ENCODE measurements around the gene REV3L. TPM values are rescaled to one million over a fixed set of nuclear protein-coding genes. Genes with fewer than 3 reads are reported as not detected.

REV3L gene
- total and polyA plus RNA-seq, 2 of the 8 experiments (the other 6 are each of a cell fraction or from before 2014, with no cell fraction given), result 2.1 to 6.6 TPM

DNA sequence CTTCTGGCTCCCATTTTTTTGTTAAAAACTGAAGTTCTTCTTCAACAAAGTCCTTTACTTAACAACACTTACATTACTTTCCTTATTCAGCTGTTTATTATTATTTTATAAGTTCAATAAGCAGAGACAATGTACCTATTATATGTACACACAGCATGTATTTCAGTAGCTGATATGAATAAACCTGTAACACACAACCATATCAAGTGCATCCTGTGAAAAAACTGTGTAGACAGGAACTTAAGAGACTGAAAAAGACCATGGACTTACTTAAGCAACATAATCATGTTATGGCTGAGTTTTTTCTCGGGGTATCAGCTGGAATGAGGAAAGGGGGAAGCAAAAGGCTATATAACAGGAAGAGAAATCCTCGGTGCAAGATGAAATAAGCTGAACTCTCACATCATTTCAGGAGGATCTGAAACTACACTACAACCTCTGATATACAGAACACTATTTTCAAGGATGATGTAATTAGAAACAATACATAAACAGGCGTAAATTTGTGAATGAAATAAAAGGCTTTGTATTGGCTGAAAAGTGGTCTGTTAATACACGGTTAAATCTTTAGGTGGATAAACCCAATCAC is 70.9 kb downstream of the REV3L start (continued):
- TF ChIP-seq, protein P1, sequence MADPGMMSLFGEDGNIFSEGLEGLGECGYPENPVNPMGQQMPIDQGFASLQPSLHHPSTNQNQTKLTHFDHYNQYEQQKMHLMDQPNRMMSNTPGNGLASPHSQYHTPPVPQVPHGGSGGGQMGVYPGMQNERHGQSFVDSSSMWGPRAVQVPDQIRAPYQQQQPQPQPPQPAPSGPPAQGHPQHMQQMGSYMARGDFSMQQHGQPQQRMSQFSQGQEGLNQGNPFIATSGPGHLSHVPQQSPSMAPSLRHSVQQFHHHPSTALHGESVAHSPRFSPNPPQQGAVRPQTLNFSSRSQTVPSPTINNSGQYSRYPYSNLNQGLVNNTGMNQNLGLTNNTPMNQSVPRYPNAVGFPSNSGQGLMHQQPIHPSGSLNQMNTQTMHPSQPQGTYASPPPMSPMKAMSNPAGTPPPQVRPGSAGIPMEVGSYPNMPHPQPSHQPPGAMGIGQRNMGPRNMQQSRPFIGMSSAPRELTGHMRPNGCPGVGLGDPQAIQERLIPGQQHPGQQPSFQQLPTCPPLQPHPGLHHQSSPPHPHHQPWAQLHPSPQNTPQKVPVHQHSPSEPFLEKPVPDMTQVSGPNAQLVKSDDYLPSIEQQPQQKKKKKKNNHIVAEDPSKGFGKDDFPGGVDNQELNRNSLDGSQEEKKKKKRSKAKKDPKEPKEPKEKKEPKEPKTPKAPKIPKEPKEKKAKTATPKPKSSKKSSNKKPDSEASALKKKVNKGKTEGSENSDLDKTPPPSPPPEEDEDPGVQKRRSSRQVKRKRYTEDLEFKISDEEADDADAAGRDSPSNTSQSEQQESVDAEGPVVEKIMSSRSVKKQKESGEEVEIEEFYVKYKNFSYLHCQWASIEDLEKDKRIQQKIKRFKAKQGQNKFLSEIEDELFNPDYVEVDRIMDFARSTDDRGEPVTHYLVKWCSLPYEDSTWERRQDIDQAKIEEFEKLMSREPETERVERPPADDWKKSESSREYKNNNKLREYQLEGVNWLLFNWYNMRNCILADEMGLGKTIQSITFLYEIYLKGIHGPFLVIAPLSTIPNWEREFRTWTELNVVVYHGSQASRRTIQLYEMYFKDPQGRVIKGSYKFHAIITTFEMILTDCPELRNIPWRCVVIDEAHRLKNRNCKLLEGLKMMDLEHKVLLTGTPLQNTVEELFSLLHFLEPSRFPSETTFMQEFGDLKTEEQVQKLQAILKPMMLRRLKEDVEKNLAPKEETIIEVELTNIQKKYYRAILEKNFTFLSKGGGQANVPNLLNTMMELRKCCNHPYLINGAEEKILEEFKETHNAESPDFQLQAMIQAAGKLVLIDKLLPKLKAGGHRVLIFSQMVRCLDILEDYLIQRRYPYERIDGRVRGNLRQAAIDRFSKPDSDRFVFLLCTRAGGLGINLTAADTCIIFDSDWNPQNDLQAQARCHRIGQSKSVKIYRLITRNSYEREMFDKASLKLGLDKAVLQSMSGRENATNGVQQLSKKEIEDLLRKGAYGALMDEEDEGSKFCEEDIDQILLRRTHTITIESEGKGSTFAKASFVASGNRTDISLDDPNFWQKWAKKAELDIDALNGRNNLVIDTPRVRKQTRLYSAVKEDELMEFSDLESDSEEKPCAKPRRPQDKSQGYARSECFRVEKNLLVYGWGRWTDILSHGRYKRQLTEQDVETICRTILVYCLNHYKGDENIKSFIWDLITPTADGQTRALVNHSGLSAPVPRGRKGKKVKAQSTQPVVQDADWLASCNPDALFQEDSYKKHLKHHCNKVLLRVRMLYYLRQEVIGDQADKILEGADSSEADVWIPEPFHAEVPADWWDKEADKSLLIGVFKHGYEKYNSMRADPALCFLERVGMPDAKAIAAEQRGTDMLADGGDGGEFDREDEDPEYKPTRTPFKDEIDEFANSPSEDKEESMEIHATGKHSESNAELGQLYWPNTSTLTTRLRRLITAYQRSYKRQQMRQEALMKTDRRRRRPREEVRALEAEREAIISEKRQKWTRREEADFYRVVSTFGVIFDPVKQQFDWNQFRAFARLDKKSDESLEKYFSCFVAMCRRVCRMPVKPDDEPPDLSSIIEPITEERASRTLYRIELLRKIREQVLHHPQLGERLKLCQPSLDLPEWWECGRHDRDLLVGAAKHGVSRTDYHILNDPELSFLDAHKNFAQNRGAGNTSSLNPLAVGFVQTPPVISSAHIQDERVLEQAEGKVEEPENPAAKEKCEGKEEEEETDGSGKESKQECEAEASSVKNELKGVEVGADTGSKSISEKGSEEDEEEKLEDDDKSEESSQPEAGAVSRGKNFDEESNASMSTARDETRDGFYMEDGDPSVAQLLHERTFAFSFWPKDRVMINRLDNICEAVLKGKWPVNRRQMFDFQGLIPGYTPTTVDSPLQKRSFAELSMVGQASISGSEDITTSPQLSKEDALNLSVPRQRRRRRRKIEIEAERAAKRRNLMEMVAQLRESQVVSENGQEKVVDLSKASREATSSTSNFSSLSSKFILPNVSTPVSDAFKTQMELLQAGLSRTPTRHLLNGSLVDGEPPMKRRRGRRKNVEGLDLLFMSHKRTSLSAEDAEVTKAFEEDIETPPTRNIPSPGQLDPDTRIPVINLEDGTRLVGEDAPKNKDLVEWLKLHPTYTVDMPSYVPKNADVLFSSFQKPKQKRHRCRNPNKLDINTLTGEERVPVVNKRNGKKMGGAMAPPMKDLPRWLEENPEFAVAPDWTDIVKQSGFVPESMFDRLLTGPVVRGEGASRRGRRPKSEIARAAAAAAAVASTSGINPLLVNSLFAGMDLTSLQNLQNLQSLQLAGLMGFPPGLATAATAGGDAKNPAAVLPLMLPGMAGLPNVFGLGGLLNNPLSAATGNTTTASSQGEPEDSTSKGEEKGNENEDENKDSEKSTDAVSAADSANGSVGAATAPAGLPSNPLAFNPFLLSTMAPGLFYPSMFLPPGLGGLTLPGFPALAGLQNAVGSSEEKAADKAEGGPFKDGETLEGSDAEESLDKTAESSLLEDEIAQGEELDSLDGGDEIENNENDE (IDR thresholded peaks at IDR 0.05; ENCODE audit: insufficient replicate concordance, low read length), result no peak
- TF ChIP-seq BCL11A (IDR thresholded peaks at IDR 0.05; ENCODE audit: low read depth in 2 of 2, low read length in 2 of 2), result no peak
- TF ChIP-seq RAD21 (IDR thresholded peaks at IDR 0.05 in 1 of 2, conservative IDR thresholded peaks at IDR 0.05 in 1 of 2; ENCODE audit: low read depth in 2 of 2, low read length in 2 of 2), result no peak

All from H1 (cell line).